ENCODE measurements around the gene NMRAL1. TPM values are rescaled to one million over a fixed set of nuclear protein-coding genes. Genes with fewer than 3 reads are reported as not detected.

The NMRAL1 gene
- total and polyA plus RNA-seq, 2 experiments from 2014 or later: 50.7 to 61.7 TPM

- TF ChIP-seq, protein P1, sequence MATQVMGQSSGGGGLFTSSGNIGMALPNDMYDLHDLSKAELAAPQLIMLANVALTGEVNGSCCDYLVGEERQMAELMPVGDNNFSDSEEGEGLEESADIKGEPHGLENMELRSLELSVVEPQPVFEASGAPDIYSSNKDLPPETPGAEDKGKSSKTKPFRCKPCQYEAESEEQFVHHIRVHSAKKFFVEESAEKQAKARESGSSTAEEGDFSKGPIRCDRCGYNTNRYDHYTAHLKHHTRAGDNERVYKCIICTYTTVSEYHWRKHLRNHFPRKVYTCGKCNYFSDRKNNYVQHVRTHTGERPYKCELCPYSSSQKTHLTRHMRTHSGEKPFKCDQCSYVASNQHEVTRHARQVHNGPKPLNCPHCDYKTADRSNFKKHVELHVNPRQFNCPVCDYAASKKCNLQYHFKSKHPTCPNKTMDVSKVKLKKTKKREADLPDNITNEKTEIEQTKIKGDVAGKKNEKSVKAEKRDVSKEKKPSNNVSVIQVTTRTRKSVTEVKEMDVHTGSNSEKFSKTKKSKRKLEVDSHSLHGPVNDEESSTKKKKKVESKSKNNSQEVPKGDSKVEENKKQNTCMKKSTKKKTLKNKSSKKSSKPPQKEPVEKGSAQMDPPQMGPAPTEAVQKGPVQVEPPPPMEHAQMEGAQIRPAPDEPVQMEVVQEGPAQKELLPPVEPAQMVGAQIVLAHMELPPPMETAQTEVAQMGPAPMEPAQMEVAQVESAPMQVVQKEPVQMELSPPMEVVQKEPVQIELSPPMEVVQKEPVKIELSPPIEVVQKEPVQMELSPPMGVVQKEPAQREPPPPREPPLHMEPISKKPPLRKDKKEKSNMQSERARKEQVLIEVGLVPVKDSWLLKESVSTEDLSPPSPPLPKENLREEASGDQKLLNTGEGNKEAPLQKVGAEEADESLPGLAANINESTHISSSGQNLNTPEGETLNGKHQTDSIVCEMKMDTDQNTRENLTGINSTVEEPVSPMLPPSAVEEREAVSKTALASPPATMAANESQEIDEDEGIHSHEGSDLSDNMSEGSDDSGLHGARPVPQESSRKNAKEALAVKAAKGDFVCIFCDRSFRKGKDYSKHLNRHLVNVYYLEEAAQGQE (IDR thresholded peaks at IDR 0.05; ENCODE audit: unreplicated experiment): no peak
- TF ChIP-seq JUNB (IDR thresholded peaks at IDR 0.05; ENCODE audit: unreplicated experiment) (no peak), CREB1 (CRISPR knock-in tag; IDR thresholded peaks at IDR 0.05; ENCODE audit: low read depth) (no peak), EZH2phosphoT487 (IDR thresholded peaks at IDR 0.05; ENCODE audit: unreplicated experiment) (no peak), ZNF114 (CRISPR knock-in tag; IDR thresholded peaks at IDR 0.05) (no peak), EZH2 (IDR thresholded peaks at IDR 0.05; ENCODE audit: low read depth, unreplicated experiment) (no peak)
- TF ChIP-seq, protein P2, sequence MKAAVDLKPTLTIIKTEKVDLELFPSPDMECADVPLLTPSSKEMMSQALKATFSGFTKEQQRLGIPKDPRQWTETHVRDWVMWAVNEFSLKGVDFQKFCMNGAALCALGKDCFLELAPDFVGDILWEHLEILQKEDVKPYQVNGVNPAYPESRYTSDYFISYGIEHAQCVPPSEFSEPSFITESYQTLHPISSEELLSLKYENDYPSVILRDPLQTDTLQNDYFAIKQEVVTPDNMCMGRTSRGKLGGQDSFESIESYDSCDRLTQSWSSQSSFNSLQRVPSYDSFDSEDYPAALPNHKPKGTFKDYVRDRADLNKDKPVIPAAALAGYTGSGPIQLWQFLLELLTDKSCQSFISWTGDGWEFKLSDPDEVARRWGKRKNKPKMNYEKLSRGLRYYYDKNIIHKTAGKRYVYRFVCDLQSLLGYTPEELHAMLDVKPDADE (IDR thresholded peaks at IDR 0.05): no peak
Observed at GRCh38 chr16:4512473-4512872, 38.0 kb upstream of the NMRAL1 start (continued).

- Mint-ChIP-seq H3K27me3 (ENCODE audit: insufficient read depth, low read depth, poor library complexity) (peaks cover 10% of the 10 kb centered on the region), H3K27ac (no peak overlapping the region), H3K9me3 (no peaks in the 10 kb centered on the region), H3K4me1 (peaks cover 19% of the 10 kb centered on the region), H3K4me3 (no peak overlapping the region), H3K36me3 (ENCODE audit: low read depth) (peaks cover 35% of the 10 kb centered on the region)
- H3K4me3 ChIP-seq: no peak overlapping the region
- DNase-seq (ENCODE audit: low spot score) (peak; percentile 89), ATAC-seq (peak; percentile 94)
- no peak overlapping the region for H3K4me2 ChIP-seq
- peaks cover 16% of the 10 kb centered on the region for H4K20me1 ChIP-seq (replicated peaks; ENCODE audit: insufficient read depth)
- H3K79me2 ChIP-seq (replicated peaks; ENCODE audit: insufficient read depth): peaks cover 12% of the 10 kb centered on the region; the same call in 1 of the 2 replicates
- peaks cover 16% of the 10 kb centered on the region for H3K4me1 ChIP-seq (ENCODE audit: insufficient read depth)
- H3K36me3 ChIP-seq (ENCODE audit: insufficient read depth): no peaks in the 10 kb centered on the region
- no peaks in the 10 kb centered on the region for H3K9me2 ChIP-seq (ENCODE audit: insufficient read depth)
- H3K27me3 ChIP-seq (ENCODE audit: insufficient read depth): no peaks in the 10 kb centered on the region
- H3F3A ChIP-seq (replicated peaks; ENCODE audit: low read depth): 0 out of 2 replicates have a peak, but pooled peaks cover 7% of the 10 kb centered on the region
- TF ChIP-seq CTCF (conservative IDR thresholded peaks at IDR 0.05; ENCODE audit: low read depth in 2 of 2): peak; percentile 69 to 86
- TF ChIP-seq CREB1 (CRISPR knock-in tag; IDR thresholded peaks at IDR 0.05; ENCODE audit: low read depth): 0 out of 2 replicates have a peak, but pooled peaks have one; percentile 6
- TF ChIP-seq, protein P1 (IDR thresholded peaks at IDR 0.05; ENCODE audit: unreplicated experiment): no peak
- no peak overlapping the region for H2AFZ ChIP-seq
- H3K27ac ChIP-seq (ENCODE audit: low read depth): 0 out of 2 replicates have a peak overlapping the region, but pooled peaks have one; percentile 72
Observed at GRCh38 chr16:4511441-4512082, 37.1 kb upstream of the NMRAL1 start.

All from GM23338 (cell line).